ENCODE data around the gene RBFOX2. TPM values are rescaled to one million over a fixed set of nuclear protein-coding genes. Genes with fewer than 3 reads are reported as not detected.

RBFOX2 gene
- total and polyA plus RNA-seq, 2 of the 13 experiments (the other 11 are each of a cell fraction or from before 2014, with no cell fraction given): 37.3 to 40.4 TPM

DNA sequence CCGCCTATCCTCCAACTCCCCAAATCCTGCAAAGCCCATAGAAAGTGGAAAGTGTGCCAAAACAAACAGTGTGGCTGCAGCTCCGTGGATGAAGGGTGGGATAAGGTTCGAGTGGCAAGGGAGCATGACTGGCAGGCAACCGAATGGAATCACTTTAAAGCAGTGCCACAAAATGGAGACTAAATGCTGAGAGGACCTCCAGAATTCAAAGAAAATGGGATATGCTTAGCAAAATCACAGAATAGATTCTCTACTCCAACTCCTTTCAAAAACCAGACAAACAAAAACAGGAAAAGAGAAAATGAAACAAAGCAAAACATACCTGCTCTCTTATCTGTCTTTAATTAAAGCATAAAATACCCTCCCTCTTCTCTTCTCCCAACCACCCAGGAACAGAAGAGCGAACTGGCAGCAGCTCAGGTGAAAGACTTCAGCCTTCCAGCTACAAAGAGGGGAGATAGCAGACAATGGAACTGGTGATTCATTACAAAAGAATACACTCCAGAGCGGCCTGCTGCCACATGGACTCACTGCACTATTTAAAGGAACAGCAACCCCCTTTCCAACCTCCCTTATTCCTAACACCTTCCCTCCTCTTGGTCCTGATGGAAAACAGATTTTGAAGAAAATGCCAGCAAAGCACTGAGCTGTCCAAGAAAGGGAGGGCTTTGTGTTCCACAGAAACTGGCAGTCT, 192.5 kb downstream of the RBFOX2 start:
- in situ Hi-C loops (cut with HindIII; ENCODE audit: extremely low pct_ligation_motif_present, low pct_unique_long_range_greater_than_20kb): loop anchor here (10.0 kb wide), 1 partner anchor 201 kb away; no protein-coding TSS in a partner anchor
- H4K20me1 ChIP-seq (ENCODE audit: insufficient read depth, low read length): no peaks in the 10 kb centered on the region
- no peaks in the 10 kb centered on the region for H3K9me3 ChIP-seq (ENCODE audit: low read length)
- no peaks in the 10 kb centered on the region for H3K36me3 ChIP-seq (replicated peaks in 1 of 2; ENCODE audit: control insufficient read depth in 1 of 2, insufficient read depth in 2 of 2, low read length in 2 of 2)
- H3K4me3 ChIP-seq (replicated peaks in 1 of 3; ENCODE audit: insufficient read depth in 1 of 3, low read depth in 2 of 3, low read length in 3 of 3): peak overlapping the region; percentile 50 to 63 (median 55)
- DNase-seq (ENCODE audit: low spot score): peak; percentile 71
- FAIRE-seq: no peak
- H3K79me2 ChIP-seq (ENCODE audit: insufficient read depth, low read length): peaks cover 14% of the 10 kb centered on the region
- H3K4me1 ChIP-seq (ENCODE audit: insufficient read depth, low read length): peaks cover 31% of the 10 kb centered on the region
- intact Hi-C loops (cut with micrococcal nuclease; ENCODE audit: unreplicated experiment): loop anchor here (5.0 kb wide), 1 partner anchor 86 kb away; no protein-coding TSS in a partner anchor
- ATAC-seq: peak; percentile 95
- ChIA-PET POLR2A (interaction anchor here (1.3 to 1.8 kb wide), 2 partner anchors 17 to 188 kb away, joined by 5 read pairs; partner anchors contain the start of gene APOL6), CTCF (ENCODE audit: low intra/inter-chr PET ratio, low total read pairs) (no interaction called here)
- TSS peak; percentile 81 for BruUV-seq (replicated peaks)
- H3K27me3 ChIP-seq (ENCODE audit: control insufficient read depth in 1 of 2, insufficient read depth in 2 of 2, low read length in 2 of 2): no peaks in the 10 kb centered on the region
- H2AFZ ChIP-seq (ENCODE audit: low read length): no peak overlapping the region
- WGBS (ENCODE audit: low lambda C conversion rate): 3% methylated on average over 6 of the region's 6 CpGs
- peak overlapping the region; percentile 53 for H3K9ac ChIP-seq (ENCODE audit: insufficient read depth, low read depth, low read length)
- peak overlapping the region; percentile 88 for H3K4me2 ChIP-seq (ENCODE audit: low read depth, low read length)
- H3K27ac ChIP-seq (ENCODE audit: extremely low read length, insufficient read depth, low read length): peak overlapping the region; percentile 71
- TF ChIP-seq BRD4 (CRISPR knock-in tag; IDR thresholded peaks at IDR 0.05): no peak
- no peak for TF ChIP-seq DR1 (CRISPR knock-in tag; IDR thresholded peaks at IDR 0.05)
- TF ChIP-seq, protein P1, sequence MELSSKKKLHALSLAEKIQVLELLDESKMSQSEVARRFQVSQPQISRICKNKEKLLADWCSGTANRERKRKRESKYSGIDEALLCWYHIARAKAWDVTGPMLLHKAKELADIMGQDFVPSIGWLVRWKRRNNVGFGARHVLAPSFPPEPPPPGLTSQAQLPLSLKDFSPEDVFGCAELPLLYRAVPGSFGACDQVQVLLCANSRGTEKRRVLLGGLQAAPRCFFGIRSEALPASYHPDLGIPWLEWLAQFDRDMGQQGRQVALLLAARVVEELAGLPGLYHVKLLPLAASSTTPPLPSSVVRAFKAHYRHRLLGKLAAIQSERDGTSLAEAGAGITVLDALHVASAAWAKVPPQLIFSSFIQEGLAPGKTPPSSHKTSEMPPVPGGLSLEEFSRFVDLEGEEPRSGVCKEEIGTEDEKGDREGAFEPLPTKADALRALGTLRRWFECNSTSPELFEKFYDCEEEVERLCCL (CRISPR knock-in tag; IDR thresholded peaks at IDR 0.05; ENCODE audit: borderline replicate concordance): no peak
- TF ChIP-seq, protein P2, sequence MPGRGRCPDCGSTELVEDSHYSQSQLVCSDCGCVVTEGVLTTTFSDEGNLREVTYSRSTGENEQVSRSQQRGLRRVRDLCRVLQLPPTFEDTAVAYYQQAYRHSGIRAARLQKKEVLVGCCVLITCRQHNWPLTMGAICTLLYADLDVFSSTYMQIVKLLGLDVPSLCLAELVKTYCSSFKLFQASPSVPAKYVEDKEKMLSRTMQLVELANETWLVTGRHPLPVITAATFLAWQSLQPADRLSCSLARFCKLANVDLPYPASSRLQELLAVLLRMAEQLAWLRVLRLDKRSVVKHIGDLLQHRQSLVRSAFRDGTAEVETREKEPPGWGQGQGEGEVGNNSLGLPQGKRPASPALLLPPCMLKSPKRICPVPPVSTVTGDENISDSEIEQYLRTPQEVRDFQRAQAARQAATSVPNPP (CRISPR knock-in tag; IDR thresholded peaks at IDR 0.05): no peak
- TF ChIP-seq, protein P3, sequence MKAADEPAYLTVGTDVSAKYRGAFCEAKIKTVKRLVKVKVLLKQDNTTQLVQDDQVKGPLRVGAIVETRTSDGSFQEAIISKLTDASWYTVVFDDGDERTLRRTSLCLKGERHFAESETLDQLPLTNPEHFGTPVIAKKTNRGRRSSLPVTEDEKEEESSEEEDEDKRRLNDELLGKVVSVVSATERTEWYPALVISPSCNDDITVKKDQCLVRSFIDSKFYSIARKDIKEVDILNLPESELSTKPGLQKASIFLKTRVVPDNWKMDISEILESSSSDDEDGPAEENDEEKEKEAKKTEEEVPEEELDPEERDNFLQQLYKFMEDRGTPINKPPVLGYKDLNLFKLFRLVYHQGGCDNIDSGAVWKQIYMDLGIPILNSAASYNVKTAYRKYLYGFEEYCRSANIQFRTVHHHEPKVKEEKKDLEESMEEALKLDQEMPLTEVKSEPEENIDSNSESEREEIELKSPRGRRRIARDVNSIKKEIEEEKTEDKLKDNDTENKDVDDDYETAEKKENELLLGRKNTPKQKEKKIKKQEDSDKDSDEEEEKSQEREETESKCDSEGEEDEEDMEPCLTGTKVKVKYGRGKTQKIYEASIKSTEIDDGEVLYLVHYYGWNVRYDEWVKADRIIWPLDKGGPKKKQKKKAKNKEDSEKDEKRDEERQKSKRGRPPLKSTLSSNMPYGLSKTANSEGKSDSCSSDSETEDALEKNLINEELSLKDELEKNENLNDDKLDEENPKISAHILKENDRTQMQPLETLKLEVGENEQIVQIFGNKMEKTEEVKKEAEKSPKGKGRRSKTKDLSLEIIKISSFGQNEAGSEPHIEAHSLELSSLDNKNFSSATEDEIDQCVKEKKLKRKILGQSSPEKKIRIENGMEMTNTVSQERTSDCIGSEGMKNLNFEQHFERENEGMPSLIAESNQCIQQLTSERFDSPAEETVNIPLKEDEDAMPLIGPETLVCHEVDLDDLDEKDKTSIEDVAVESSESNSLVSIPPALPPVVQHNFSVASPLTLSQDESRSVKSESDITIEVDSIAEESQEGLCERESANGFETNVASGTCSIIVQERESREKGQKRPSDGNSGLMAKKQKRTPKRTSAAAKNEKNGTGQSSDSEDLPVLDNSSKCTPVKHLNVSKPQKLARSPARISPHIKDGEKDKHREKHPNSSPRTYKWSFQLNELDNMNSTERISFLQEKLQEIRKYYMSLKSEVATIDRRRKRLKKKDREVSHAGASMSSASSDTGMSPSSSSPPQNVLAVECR (CRISPR knock-in tag; IDR thresholded peaks at IDR 0.05; ENCODE audit: borderline replicate concordance): peak; percentile 17; the same call in 1 of the 2 replicates
- 0 out of 2 replicates have a peak, but pooled peaks have one; percentile 28 for TF ChIP-seq ZNF335 (CRISPR knock-in tag; IDR thresholded peaks at IDR 0.05)
- no peak for TF ChIP-seq MAFK (conservative IDR thresholded peaks at IDR 0.05 in 1 of 2, IDR thresholded peaks at IDR 0.05 in 1 of 2; ENCODE audit: low read length in 2 of 2)
- TF ChIP-seq, protein P4, sequence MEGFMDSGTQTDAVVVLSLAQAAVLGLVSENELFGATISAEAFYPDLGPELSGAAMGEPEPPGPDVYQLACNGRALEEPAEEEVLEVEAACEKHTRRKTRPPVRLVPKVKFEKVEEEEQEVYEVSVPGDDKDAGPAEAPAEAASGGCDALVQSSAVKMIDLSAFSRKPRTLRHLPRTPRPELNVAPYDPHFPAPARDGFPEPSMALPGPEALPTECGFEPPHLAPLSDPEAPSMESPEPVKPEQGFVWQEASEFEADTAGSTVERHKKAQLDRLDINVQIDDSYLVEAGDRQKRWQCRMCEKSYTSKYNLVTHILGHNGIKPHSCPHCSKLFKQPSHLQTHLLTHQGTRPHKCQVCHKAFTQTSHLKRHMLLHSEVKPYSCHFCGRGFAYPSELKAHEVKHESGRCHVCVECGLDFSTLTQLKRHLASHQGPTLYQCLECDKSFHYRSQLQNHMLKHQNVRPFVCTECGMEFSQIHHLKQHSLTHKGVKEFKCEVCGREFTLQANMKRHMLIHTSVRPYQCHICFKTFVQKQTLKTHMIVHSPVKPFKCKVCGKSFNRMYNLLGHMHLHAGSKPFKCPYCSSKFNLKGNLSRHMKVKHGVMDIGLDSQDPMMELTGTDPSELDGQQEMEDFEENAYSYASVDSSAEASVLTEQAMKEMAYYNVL (CRISPR knock-in tag; IDR thresholded peaks at IDR 0.05; ENCODE audit: borderline replicate concordance): peak; percentile 47; the same call in 1 of the 2 replicates
